Esophagus muscularis mucosa (tissue), 4 donors: Measurements from ENCODE around the gene CEP131. TPM values are rescaled to one million over a fixed set of nuclear protein-coding genes. Genes with fewer than 3 reads are reported as not detected.

ENCODE experiments used
- DNase-seq: peaks from one replicate; pipeline ENCODE4 v3.0.0-alpha.2; 2017; ENCODE audit errors: extremely low spot score
- H3K27ac ChIP-seq, 4 donors: fragments of 200-600 bp; sonication (generic); replicated peaks in 1 of 4; 1 replicate in 3 of 4; 2 replicates in 1 of 4; pipeline ENCODE4 v1.5.1; 2016 to 2019; ENCODE audit warnings: mild to moderate bottlenecking in 1 of 4
- H3K27me3 ChIP-seq, 4 donors: fragments of 200-600 bp; sonication (generic); one replicate each; pipeline versions ENCODE4 v1.5.1 to v1.6.0; 2016 to 2019
- H3K36me3 ChIP-seq, 4 donors: fragments of 200-600 bp; sonication (generic); one replicate each; pipeline ENCODE4 v1.5.1; 2016 to 2019
- H3K4me1 ChIP-seq, 4 donors: fragments of 200-600 bp; sonication (generic); one replicate each; pipeline ENCODE4 v1.5.1; 2016 to 2019
- H3K4me3 ChIP-seq, 4 donors: fragments of 200-600 bp; sonication (generic); 1 replicate in 2 of 4; 2 replicates in 2 of 4; pipeline ENCODE4 v1.5.1; 2016 to 2019; ENCODE audit warnings: mild to moderate bottlenecking in 4 of 4, moderate library complexity in 1 of 4
- H3K9me3 ChIP-seq, 4 donors: fragments of 200-600 bp; sonication (generic); 1 replicate in 3 of 4; 2 replicates in 1 of 4; pipeline ENCODE4 v1.5.1; 2016 to 2019
- EP300 ChIP-seq: sonication (generic); formaldehyde crosslinking; IDR thresholded peaks from one replicate; pipeline ENCODE4 v1.6.1; 2017; ENCODE audit warnings: antibody characterized with exemption
- POLR2A ChIP-seq: fragments of 450-650 bp; IDR thresholded peaks from one replicate; pipeline ENCODE4 v1.6.1; 2017; ENCODE audit warnings: antibody characterized with exemption, moderate library complexity, mild to moderate bottlenecking, low read depth
- POLR2AphosphoS5 ChIP-seq, 2 donors: sonication (generic); formaldehyde crosslinking; IDR thresholded peaks; one replicate each; pipeline ENCODE4 v1.6.1; 2017; ENCODE audit warnings: antibody characterized with exemption in 2 of 2
- WGBS: methylation state at CpG from one replicate; pipeline ENCODE4 v1.1.5; 2018; 5-methylcytosine and 5-hydroxymethylcytosine counted together
- intact Hi-C: fragments of 100-400 bp; cut with DNase I; formaldehyde crosslinking; loops from one replicate; pipeline ENCODE4 v1.15.1; 2023
- total RNA-seq, 4 donors: library from RNA; depleted of rRNA; stranded (reverse); fragments of >200 nt; gene quantifications; one replicate each; pipeline versions ENCODE4 v1.1.0 to v1.2.1, GENCODE V29; 2016
- TF ChIP-seq, protein P1 (sequence below), 3 experiments: fragments of 200-600 bp in 2 of 3; fragments of 450-650 bp in 1 of 3; sonication (generic) in 2 of 3; IDR thresholded peaks; one replicate each; pipeline ENCODE4 v1.5.1; 2017 to 2019; ENCODE audit warnings: antibody characterized with exemption in 3 of 3, mild to moderate bottlenecking in 2 of 3, moderate library complexity in 1 of 3

Gene CEP131
- total RNA-seq, 4 donors from 2014 or later: 4.5 to 10.6 (median 8.9) TPM

- no peaks in the 10 kb centered on the region for H3K27me3 ChIP-seq
- H3K27ac ChIP-seq: no peak overlapping the region
- no peak overlapping the region for H3K4me3 ChIP-seq
- peaks cover 13 to 56% (median 44%) of the 10 kb centered on the region in 4 donors for H3K36me3 ChIP-seq
- WGBS: 86% methylated on average over 11 of the region's 21 CpGs
- intact Hi-C loops: no loop called here
- TF ChIP-seq, protein P1, sequence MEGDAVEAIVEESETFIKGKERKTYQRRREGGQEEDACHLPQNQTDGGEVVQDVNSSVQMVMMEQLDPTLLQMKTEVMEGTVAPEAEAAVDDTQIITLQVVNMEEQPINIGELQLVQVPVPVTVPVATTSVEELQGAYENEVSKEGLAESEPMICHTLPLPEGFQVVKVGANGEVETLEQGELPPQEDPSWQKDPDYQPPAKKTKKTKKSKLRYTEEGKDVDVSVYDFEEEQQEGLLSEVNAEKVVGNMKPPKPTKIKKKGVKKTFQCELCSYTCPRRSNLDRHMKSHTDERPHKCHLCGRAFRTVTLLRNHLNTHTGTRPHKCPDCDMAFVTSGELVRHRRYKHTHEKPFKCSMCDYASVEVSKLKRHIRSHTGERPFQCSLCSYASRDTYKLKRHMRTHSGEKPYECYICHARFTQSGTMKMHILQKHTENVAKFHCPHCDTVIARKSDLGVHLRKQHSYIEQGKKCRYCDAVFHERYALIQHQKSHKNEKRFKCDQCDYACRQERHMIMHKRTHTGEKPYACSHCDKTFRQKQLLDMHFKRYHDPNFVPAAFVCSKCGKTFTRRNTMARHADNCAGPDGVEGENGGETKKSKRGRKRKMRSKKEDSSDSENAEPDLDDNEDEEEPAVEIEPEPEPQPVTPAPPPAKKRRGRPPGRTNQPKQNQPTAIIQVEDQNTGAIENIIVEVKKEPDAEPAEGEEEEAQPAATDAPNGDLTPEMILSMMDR (IDR thresholded peaks at IDR 0.05): no peak
- no peak for TF ChIP-seq EP300
- no peak for TF ChIP-seq POLR2AphosphoS5 (IDR thresholded peaks at IDR 0.05)
- no peak for TF ChIP-seq POLR2A
- H3K4me1 ChIP-seq: peaks cover 18 to 60% (median 48%) of the 10 kb centered on the region in 4 donors
- no peaks in the 10 kb centered on the region for H3K9me3 ChIP-seq
- no peak for DNase-seq
Observed at GRCh38 chr17:81236784-81237183, 14.0 kb upstream of the CEP131 start.

DNA sequence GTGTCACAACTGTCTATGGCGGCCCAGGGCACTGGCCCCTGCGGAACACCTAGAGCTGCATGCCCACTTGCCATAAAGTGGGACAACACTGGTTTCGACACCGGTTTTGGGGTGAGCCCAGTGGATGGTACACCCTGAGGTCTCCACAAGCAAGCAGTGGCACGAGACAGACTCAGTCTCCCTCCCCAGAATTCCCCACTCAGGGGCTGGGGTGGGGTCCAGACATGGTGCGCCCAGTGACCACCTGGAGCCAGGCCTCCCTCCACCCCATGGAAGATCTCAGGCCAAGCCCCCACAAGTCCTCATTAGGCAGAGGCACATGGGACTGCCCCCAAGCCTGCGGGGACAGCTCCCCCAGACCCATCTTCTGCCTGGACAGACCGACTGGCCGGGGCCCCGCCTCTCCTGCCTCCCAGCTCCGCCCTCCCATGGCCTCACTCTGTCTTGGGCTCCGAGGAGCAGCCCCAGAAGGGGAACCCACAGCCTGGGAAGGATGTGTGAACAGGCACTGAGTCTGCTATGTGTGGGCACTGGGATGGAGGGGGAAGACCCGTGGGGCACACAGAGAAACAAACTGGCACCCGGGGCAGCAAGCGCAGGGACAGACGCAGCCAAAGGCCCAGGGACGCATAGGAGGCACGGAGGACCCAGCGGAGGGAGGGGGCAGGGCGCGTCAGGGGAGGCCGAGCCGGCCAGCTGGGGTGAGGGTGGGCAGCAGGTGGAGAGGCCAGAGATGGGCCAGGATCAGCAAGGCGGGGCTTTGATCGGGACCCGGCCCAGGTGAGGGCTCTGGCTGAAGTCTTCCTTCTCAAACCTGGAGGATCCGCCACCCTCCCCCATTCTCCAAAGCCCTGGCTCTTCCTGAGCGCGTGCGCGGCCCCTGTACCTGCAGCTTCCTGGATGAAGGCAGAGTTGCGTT is 13.3 kb upstream of the CEP131 start:
- TF ChIP-seq, protein P1 (IDR thresholded peaks at IDR 0.05): no peak
- Histone ChIP-seq H3K36me3 (peaks cover 20 to 56% (median 45%) of the 10 kb centered on the region in 4 donors), H3K27ac (no peak overlapping the region), H3K4me1 (peaks cover 18 to 53% (median 44%) of the 10 kb centered on the region in 4 donors), H3K27me3 (no peaks in the 10 kb centered on the region), H3K4me3 (no peak overlapping the region), H3K9me3 (no peaks in the 10 kb centered on the region)
- WGBS: 91% methylated on average over 20 of the region's 32 CpGs
- intact Hi-C loops: no loop called here
- no peak for DNase-seq

GRCh38 chr17:81234940-81235821 is 12.4 kb upstream of the CEP131 start:
- DNase-seq: no peak

GRCh38 chr17:81234506-81234855 is 11.7 kb upstream of the CEP131 start:
- Histone ChIP-seq H3K4me3 (no peak overlapping the region), H3K27ac (no peak overlapping the region), H3K27me3 (no peaks in the 10 kb centered on the region), H3K36me3 (peaks cover 29 to 71% (median 60%) of the 10 kb centered on the region in 4 donors), H3K4me1 (peaks cover 11 to 37% (median 29%) of the 10 kb centered on the region in 4 donors), H3K9me3 (no peaks in the 10 kb centered on the region)
- TF ChIP-seq POLR2A: no peak
- no peak for TF ChIP-seq EP300
- no peak for TF ChIP-seq POLR2AphosphoS5 (IDR thresholded peaks at IDR 0.05)
- TF ChIP-seq, protein P1 (IDR thresholded peaks at IDR 0.05): no peak
- WGBS: 91% methylated on average over 9 of the region's 13 CpGs
- no peak for DNase-seq
- intact Hi-C loops: no loop called here

More at GRCh38 chr17:81234940-81235821, 12.4 kb upstream of the CEP131 start:
- H3K36me3 ChIP-seq: peaks cover 26 to 64% (median 53%) of the 10 kb centered on the region in 4 donors
- peaks cover 17 to 44% (median 36%) of the 10 kb centered on the region in 4 donors for H3K4me1 ChIP-seq
- TF ChIP-seq EP300 (no peak), POLR2AphosphoS5 (IDR thresholded peaks at IDR 0.05) (no peak), POLR2A (no peak)
- TF ChIP-seq, protein P1 (IDR thresholded peaks at IDR 0.05): no peak
- WGBS: 78% methylated on average over 15 of the region's 26 CpGs
- no peak overlapping the region for H3K4me3 ChIP-seq
- no peak overlapping the region for H3K27ac ChIP-seq
- intact Hi-C loops: no loop called here
- H3K27me3 ChIP-seq: no peaks in the 10 kb centered on the region
- H3K9me3 ChIP-seq: no peaks in the 10 kb centered on the region
